B cell (primary cell): ENCODE results near the gene MRC2. TPM values are rescaled to one million over a fixed set of nuclear protein-coding genes. Genes with fewer than 3 reads are reported as not detected.

Experiments
- ATAC-seq: fragments of 200-7000 bp; cut with Tn5 transposase; one replicate; pipeline ENCODE4 v1.10.0; 2021; ENCODE audit warnings: low read depth, mild to moderate bottlenecking, moderate number of reproducible peaks, moderate library complexity
- CTCF ChIA-PET: fragments of 350-600 bp; sonication (Branson Sonifier 250); formaldehyde crosslinking; loops from one replicate; lab custom pipeline; 2021; ENCODE audit warnings: antibody characterized with exemption, inconsistent platforms; lab: Charles Lee
- POLR2A ChIA-PET: fragments of 350-600 bp; sonication (Branson Sonifier 250); formaldehyde crosslinking; loops from one replicate; lab custom pipeline; 2021; ENCODE audit warnings: antibody characterized with exemption; lab: Charles Lee
- DNase-seq: peaks from one replicate; pipeline ENCODE4 v3.0.0; 2013
- H2AFZ ChIP-seq: 2 replicates; pipeline ENCODE4 v1.6.1; 2012; ENCODE audit warnings: mild to moderate bottlenecking, low read depth, low read length; ENCODE audit not compliant: insufficient read depth, poor library complexity, severe bottlenecking
- H3K27ac ChIP-seq, 2 donors: 1 replicate in 1 of 2; 2 replicates in 1 of 2; pipeline ENCODE4 v1.5.1; 2012 to 2013; ENCODE audit warnings: low read length in 2 of 2, mild to moderate bottlenecking in 2 of 2, moderate library complexity in 1 of 2
- H3K27me3 ChIP-seq, 4 experiments: fragments of 200-600 bp in 1 of 4; sonication (generic) in 1 of 4; replicated peaks in 1 of 4; 1 replicate in 2 of 4; 2 replicates in 2 of 4; pipeline versions ENCODE4 v1.6.1 to v1.7.0; 2013 to 2016; ENCODE audit warnings: low read length in 3 of 4, mild to moderate bottlenecking in 2 of 4, mixed read lengths in 1 of 4, moderate library complexity in 1 of 4; ENCODE audit not compliant: insufficient read depth in 4 of 4, control insufficient read depth in 3 of 4; ENCODE audit errors: control extremely low read depth in 1 of 4
- H3K36me3 ChIP-seq, 2 experiments: replicated peaks in 1 of 2; 1 replicate in 1 of 2; 2 replicates in 1 of 2; pipeline versions ENCODE4 v1.6.1 to v1.7.1; 2013; ENCODE audit warnings: low read length in 1 of 2; ENCODE audit not compliant: insufficient read depth in 2 of 2, control insufficient read depth in 1 of 2; ENCODE audit errors: control extremely low read depth in 1 of 2, extremely low read depth in 1 of 2
- H3K4me1 ChIP-seq, 2 donors: fragments of 200-600 bp in 1 of 2; sonication (generic) in 1 of 2; 1 replicate in 1 of 2; 2 replicates in 1 of 2; pipeline versions ENCODE4 v1.5.1 to v1.6.1; 2013 to 2017; ENCODE audit warnings: low read length in 2 of 2; ENCODE audit not compliant: control insufficient read depth in 2 of 2, insufficient read depth in 2 of 2
- H3K4me2 ChIP-seq: replicated peaks from 2 replicates; pipeline ENCODE3; 2012; ENCODE audit warnings: mild to moderate bottlenecking, low read depth, low read length; ENCODE audit not compliant: poor library complexity, severe bottlenecking
- H3K4me3 ChIP-seq, 5 experiments: fragments of 200-600 bp in 1 of 5; sonication (generic) in 1 of 5; 1 replicate in 3 of 5; 2 replicates in 2 of 5; pipeline versions ENCODE4 v1.5.1 to v1.7.0; 2011 to 2016; ENCODE audit warnings: low read length in 4 of 5, mild to moderate bottlenecking in 4 of 5, low read depth in 2 of 5, control low read depth in 1 of 5, moderate library complexity in 1 of 5; ENCODE audit not compliant: insufficient read depth in 1 of 5; ENCODE audit errors: control extremely low read depth in 1 of 5, extremely low read depth in 1 of 5
- H3K79me2 ChIP-seq: fragments of 200-600 bp; sonication (generic); one replicate; pipeline ENCODE4 v1.6.0; 2016; ENCODE audit warnings: low read length; ENCODE audit not compliant: control insufficient read depth, insufficient read depth
- H3K9ac ChIP-seq: fragments of 200-600 bp; sonication (generic); 2 replicates; pipeline ENCODE4 v1.6.1; 2017; ENCODE audit warnings: mild to moderate bottlenecking, low read length, moderate library complexity
- H3K9me3 ChIP-seq, 3 donors: one replicate each; pipeline versions ENCODE4 v1.6.1 to v1.7.1; 2013; ENCODE audit warnings: low read length in 2 of 3; ENCODE audit not compliant: control insufficient read depth in 2 of 3, insufficient read depth in 1 of 3; ENCODE audit errors: control extremely low read depth in 1 of 3
- H4K20me1 ChIP-seq: 2 replicates; pipeline ENCODE4 v1.6.0; 2012; ENCODE audit warnings: mild to moderate bottlenecking, low read length; ENCODE audit not compliant: insufficient read depth, control insufficient read depth, poor library complexity, severe bottlenecking
- H3K27ac Mint-ChIP-seq: one replicate; pipeline ENCODE4 v1.8.0; 2021; ENCODE audit warnings: mixed read lengths
- H3K27me3 Mint-ChIP-seq: one replicate; pipeline ENCODE4 v1.8.0; 2021; ENCODE audit warnings: mixed read lengths
- H3K4me1 Mint-ChIP-seq: one replicate; pipeline ENCODE4 v1.8.0; 2021; ENCODE audit warnings: mixed read lengths
- H3K4me3 Mint-ChIP-seq: one replicate; pipeline ENCODE4 v1.8.0; 2021; ENCODE audit warnings: mixed read lengths
- H3K9me3 Mint-ChIP-seq: one replicate; pipeline ENCODE4 v1.8.0; 2022; ENCODE audit warnings: mixed read lengths; ENCODE audit not compliant: insufficient read depth
- CTCF ChIP-seq: fragments of 200-600 bp; IDR thresholded peaks from one replicate; pipeline ENCODE4 v1.8.0; 2022; ENCODE audit warnings: antibody characterized with exemption, mild to moderate bottlenecking
- EZH2 ChIP-seq: IDR thresholded peaks from 2 replicates; pipeline ENCODE4 v1.6.1; 2012; ENCODE audit warnings: borderline replicate concordance, low read depth, mild to moderate bottlenecking, moderate library complexity, low read length; ENCODE audit not compliant: insufficient read depth, poor library complexity, severe bottlenecking
- whole genome bisulfite sequencing: methylation state at CpG from one replicate; pipeline ENCODE4 v1.1.5; 2013; ENCODE audit warnings: missing lambda C conversion rate; ENCODE audit not compliant: insufficient coverage; 5-methylcytosine and 5-hydroxymethylcytosine counted together
- intact Hi-C: fragments of 100-400 bp; cut with micrococcal nuclease; formaldehyde crosslinking; loops from one replicate; pipeline ENCODE4 v1.10.0; 2022
- polyA plus RNA-seq: library from polyadenylated mRNA; depleted of rRNA; stranded (reverse); fragments of >200 nt; gene quantifications from 2 replicates; pipeline ENCODE4 v1.2.3, GENCODE V29; 2012
- total RNA-seq, 2 donors: library from RNA; stranded (reverse); fragments of 120-200 nt in 1 of 2; gene quantifications; 1 replicate in 1 of 2; 2 replicates in 1 of 2; pipeline versions ENCODE4 v1.2.3 to v1.2.4, GENCODE V29; 2013 to 2022

MRC2 gene
- total and polyA plus RNA-seq, 2 donors (not counting 1 experiment from before 2014, with no cell fraction given): 0.09 to 0.34 TPM

DNA sequence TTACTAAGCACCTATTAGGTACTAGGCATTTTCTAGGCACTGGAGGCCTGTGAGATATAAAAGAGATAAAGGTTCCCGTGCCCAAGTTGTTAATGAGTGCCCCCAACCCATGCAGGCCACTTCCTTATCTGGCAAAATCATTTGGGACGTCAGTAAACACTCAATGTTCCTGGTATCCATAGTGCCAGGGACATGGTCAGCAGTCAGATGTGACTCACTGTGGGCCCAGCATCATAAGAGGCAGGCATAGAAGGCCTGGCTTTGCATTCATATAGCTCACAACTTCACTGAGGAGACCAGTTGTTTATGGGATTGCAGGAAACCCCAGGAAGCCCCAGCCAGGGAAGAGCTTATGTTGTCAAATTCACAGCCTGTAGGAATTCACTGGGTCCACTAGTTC is 81.1 kb downstream of the MRC2 start:
- WGBS: 71% methylated on average over 1 of the region's 2 CpGs
- Histone ChIP-seq H3K27ac (no peak overlapping the region), H3K4me1 (peaks cover 6 to 8% of the 10 kb centered on the region in 2 donors), H4K20me1 (no peaks in the 10 kb centered on the region), H3K36me3 (no peaks in the 10 kb centered on the region), H3K9me3 (no peaks in the 10 kb centered on the region), H3K9ac (no peak overlapping the region), H3K27me3 (peaks cover 0 to 4% (median 0%) of the 10 kb centered on the region in 4 experiments), H3K79me2 (no peaks in the 10 kb centered on the region), H2AFZ (no peak overlapping the region), H3K4me3 (no peak overlapping the region), H3K4me2 (no peak overlapping the region)
- Mint-ChIP-seq H3K4me1 (peaks cover 8% of the 10 kb centered on the region), H3K27me3 (peaks cover 22% of the 10 kb centered on the region), H3K9me3 (no peaks in the 10 kb centered on the region), H3K27ac (no peak overlapping the region), H3K4me3 (no peak overlapping the region)
- ChIA-PET CTCF (interaction anchor here (1.7 kb wide), 1 partner anchor 699 kb away, joined by 7 read pairs; no protein-coding TSS in a partner anchor), POLR2A (no interaction called here)
- TF ChIP-seq CTCF (no peak), EZH2 (no peak)
- ATAC-seq (no peak), DNase-seq (no peak)
- intact Hi-C loops: no loop called here

GRCh38 chr17:62712171-62712581 is 84.7 kb downstream of the MRC2 start:
- Histone ChIP-seq H3K36me3 (no peaks in the 10 kb centered on the region), H3K9me3 (no peaks in the 10 kb centered on the region), H2AFZ (no peak overlapping the region), H3K4me1 (no peaks in the 10 kb centered on the region), H3K27ac (no peak overlapping the region), H3K27me3 (no peaks in the 10 kb centered on the region), H3K79me2 (no peaks in the 10 kb centered on the region), H3K4me2 (no peak overlapping the region), H4K20me1 (no peaks in the 10 kb centered on the region), H3K4me3 (no peak overlapping the region), H3K9ac (no peak overlapping the region)
- H3K9me3 Mint-ChIP-seq: no peaks in the 10 kb centered on the region
- intact Hi-C loops: no loop called here
- no peak overlapping the region for H3K4me3 Mint-ChIP-seq
- no peaks in the 10 kb centered on the region for H3K4me1 Mint-ChIP-seq
- ChIA-PET CTCF (no interaction called here), POLR2A (no interaction called here)
- H3K27ac Mint-ChIP-seq: no peak overlapping the region
- DNase-seq (no peak), ATAC-seq (no peak)
- 96% methylated on average over 8 of the region's 8 CpGs for WGBS
- no peak for TF ChIP-seq CTCF
- no peak for TF ChIP-seq EZH2
- H3K27me3 Mint-ChIP-seq: peaks cover 5% of the 10 kb centered on the region
